H1 (cell line): ENCODE measurements around the gene NDUFB3. TPM values are rescaled to one million over a fixed set of nuclear protein-coding genes. Genes with fewer than 3 reads are reported as not detected.

Experiments
- BACH1 ChIP-seq: IDR thresholded peaks from 2 replicates; pipeline ENCODE4 v1.6.1; 2012; ENCODE audit warnings: low read length, improper control_type of control experiment
- CREB1 ChIP-seq: IDR thresholded peaks from 2 replicates; pipeline ENCODE4 v1.6.1; 2012; ENCODE audit warnings: inconsistent platforms
- EGR1 ChIP-seq: IDR thresholded peaks from 2 replicates; pipeline ENCODE4 v1.6.1; 2011; ENCODE audit warnings: low read depth, low read length, borderline replicate concordance
- SIX5 ChIP-seq: IDR thresholded peaks from 2 replicates; pipeline ENCODE4 v1.6.1; 2011; ENCODE audit warnings: mild to moderate bottlenecking, low read depth, low read length
- SP1 ChIP-seq: IDR thresholded peaks from 2 replicates; pipeline ENCODE4 v1.6.1; 2011; ENCODE audit warnings: low read depth, low read length
- polyA plus RNA-seq, 7 experiments: library from polyadenylated mRNA; depleted of rRNA in 3 of 7; stranded (reverse) in 5 of 7; unstranded in 2 of 7; fragments of >200 nt in 5 of 7; fragments of 200-250 nt in 2 of 7; gene quantifications; 1 replicate in 5 of 7; 2 replicates in 1 of 7; 4 replicates in 1 of 7; pipeline versions ENCODE4 v1.2.1 to v1.2.3, GENCODE V29; 2011 to 2013; ENCODE audit warnings: missing spikeins in 2 of 7, mixed read lengths in 2 of 7
- total RNA-seq: library from RNA; stranded (reverse); fragmentation: NEBNext Ultra II Directional; extraction: Animal tissue kit (Norgen Biotek cat#: 25700); gene quantifications from 2 replicates; pipeline ENCODE4 v1.2.1, GENCODE V29; 2021

Gene NDUFB3
- total and polyA plus RNA-seq, 2 of the 8 experiments (the other 6 are each of a cell fraction or from before 2014, with no cell fraction given) = 38.2 to 55.3 TPM

DNA sequence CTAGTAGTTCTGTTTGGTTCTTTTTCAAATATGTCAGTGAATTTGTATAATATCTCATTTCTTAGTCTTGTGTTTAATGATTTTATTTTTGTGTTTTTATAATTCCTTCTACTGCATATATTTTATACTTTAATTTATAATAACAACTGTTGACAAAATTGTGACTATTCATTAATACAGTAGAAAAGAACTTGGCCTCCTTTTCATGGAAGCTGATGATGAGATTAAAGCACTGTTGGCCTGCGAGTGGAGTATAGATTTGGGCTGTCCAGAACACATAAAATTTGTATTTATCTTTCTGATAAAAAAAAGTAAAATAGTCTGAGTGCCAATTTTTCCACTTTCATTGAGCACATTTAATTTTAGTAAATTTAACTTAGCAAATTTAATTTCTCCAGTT, 56.2 kb downstream of the NDUFB3 start (continued):
- TF ChIP-seq SIX5 (no peak), SP1 (no peak), CREB1 (no peak), BACH1 (no peak), EGR1 (no peak)
